ENCODE data around the gene KCNK5.

- TF ChIP-seq, protein P1, sequence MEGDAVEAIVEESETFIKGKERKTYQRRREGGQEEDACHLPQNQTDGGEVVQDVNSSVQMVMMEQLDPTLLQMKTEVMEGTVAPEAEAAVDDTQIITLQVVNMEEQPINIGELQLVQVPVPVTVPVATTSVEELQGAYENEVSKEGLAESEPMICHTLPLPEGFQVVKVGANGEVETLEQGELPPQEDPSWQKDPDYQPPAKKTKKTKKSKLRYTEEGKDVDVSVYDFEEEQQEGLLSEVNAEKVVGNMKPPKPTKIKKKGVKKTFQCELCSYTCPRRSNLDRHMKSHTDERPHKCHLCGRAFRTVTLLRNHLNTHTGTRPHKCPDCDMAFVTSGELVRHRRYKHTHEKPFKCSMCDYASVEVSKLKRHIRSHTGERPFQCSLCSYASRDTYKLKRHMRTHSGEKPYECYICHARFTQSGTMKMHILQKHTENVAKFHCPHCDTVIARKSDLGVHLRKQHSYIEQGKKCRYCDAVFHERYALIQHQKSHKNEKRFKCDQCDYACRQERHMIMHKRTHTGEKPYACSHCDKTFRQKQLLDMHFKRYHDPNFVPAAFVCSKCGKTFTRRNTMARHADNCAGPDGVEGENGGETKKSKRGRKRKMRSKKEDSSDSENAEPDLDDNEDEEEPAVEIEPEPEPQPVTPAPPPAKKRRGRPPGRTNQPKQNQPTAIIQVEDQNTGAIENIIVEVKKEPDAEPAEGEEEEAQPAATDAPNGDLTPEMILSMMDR (IDR thresholded peaks at IDR 0.05) = no peak
- no peak for TF ChIP-seq POLR2A (IDR thresholded peaks at IDR 0.05)
Measured at GRCh38 chr6:39227476-39227875, 1.8 kb downstream of the KCNK5 start.
